Measurements from ENCODE around the gene KRT33B. TPM values are rescaled to one million over a fixed set of nuclear protein-coding genes. Genes with fewer than 3 reads are reported as not detected.

The KRT33B gene
- polyA plus RNA-seq, 1 donor (not counting 4 experiments of a cell fraction or from before 2014, with no cell fraction given), result 0.21 TPM

DNA sequence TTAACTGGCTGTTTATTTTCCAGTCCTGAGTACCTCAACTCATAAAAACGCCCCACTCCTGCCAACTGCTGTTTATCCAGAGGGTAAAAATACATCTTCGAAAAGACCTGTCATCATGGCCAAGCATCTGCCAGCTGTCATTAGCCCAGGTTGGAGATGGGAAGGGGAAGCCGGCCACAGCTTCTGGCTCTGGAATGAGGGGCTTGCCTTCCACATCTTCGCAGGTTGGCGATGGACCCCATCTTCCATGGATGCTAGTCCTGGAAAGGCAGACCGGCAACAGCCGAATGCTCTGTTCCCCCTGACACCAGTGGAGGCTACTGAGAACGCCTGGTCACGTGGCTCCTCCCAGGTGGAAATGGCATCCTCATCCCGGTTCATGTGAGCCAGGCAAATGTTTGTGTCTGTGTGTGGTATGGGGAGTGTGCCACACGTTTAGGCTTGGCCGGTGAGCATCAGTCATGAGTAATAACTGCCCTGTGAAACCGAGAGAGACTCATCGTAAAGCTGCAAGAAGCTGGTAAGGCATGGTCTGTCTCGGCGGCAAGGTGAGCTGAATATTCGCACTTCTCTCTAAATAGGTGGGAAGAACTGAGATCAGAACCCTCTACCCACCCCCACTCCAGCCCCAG lies 53.7 kb downstream of the KRT33B start:
- H3K79me2 ChIP-seq (ENCODE audit: control insufficient read depth, insufficient read depth, low read length), result no peaks in the 10 kb centered on the region
- TF ChIP-seq, protein P1, sequence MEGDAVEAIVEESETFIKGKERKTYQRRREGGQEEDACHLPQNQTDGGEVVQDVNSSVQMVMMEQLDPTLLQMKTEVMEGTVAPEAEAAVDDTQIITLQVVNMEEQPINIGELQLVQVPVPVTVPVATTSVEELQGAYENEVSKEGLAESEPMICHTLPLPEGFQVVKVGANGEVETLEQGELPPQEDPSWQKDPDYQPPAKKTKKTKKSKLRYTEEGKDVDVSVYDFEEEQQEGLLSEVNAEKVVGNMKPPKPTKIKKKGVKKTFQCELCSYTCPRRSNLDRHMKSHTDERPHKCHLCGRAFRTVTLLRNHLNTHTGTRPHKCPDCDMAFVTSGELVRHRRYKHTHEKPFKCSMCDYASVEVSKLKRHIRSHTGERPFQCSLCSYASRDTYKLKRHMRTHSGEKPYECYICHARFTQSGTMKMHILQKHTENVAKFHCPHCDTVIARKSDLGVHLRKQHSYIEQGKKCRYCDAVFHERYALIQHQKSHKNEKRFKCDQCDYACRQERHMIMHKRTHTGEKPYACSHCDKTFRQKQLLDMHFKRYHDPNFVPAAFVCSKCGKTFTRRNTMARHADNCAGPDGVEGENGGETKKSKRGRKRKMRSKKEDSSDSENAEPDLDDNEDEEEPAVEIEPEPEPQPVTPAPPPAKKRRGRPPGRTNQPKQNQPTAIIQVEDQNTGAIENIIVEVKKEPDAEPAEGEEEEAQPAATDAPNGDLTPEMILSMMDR (optimal IDR thresholded peaks at IDR 0.05 in 1 of 3, IDR thresholded peaks at IDR 0.05 in 1 of 3, conservative IDR thresholded peaks at IDR 0.05 in 1 of 3; ENCODE audit: extremely low read depth in 1 of 3, insufficient read depth in 2 of 3, low read length in 3 of 3), result no peak
- FAIRE-seq (no peak), DNase-seq (ENCODE audit: low read depth, low spot score) (no peak)
- no peaks in the 10 kb centered on the region for H3K36me3 ChIP-seq (ENCODE audit: control insufficient read depth in 2 of 2, extremely low read depth in 1 of 2, insufficient read depth in 2 of 2, low read length in 2 of 2)
- H3K9me3 ChIP-seq (ENCODE audit: control insufficient read depth, low read depth, low read length), result no peaks in the 10 kb centered on the region
- no peaks in the 10 kb centered on the region for H3K4me1 ChIP-seq (ENCODE audit: control insufficient read depth, extremely low read depth, insufficient read depth, low read length)
- dilution Hi-C loops (cut with MboI; ENCODE audit: extremely low pct_ligation_motif_present, low sequenced_read_pairs), result no loop called here
- no peaks in the 10 kb centered on the region for H4K20me1 ChIP-seq (ENCODE audit: control insufficient read depth, extremely low read depth, insufficient read depth, low read length)
- no peak overlapping the region for H3K4me3 ChIP-seq (ENCODE audit: control insufficient read depth in 2 of 3, extremely low read depth in 1 of 3, insufficient read depth in 2 of 3, low read depth in 1 of 3, low read length in 3 of 3)
- no peak overlapping the region for H3K27ac ChIP-seq (ENCODE audit: control insufficient read depth, insufficient read depth, low read length)
- H3K27me3 ChIP-seq (ENCODE audit: control insufficient read depth, extremely low read depth, insufficient read depth, low read length), result no peaks in the 10 kb centered on the region
- no peak overlapping the region for H2AFZ ChIP-seq (ENCODE audit: control insufficient read depth, low read length)
- no peak overlapping the region for H3K4me2 ChIP-seq (ENCODE audit: control insufficient read depth, extremely low read depth, insufficient read depth, low read depth, low read length)
- no peaks in the 10 kb centered on the region for H3K9me1 ChIP-seq (ENCODE audit: control insufficient read depth, extremely low read depth, insufficient read depth, low read length)
- H3K9ac ChIP-seq (ENCODE audit: control insufficient read depth, extremely low read depth, insufficient read depth, low read length), result no peak overlapping the region

DNA sequence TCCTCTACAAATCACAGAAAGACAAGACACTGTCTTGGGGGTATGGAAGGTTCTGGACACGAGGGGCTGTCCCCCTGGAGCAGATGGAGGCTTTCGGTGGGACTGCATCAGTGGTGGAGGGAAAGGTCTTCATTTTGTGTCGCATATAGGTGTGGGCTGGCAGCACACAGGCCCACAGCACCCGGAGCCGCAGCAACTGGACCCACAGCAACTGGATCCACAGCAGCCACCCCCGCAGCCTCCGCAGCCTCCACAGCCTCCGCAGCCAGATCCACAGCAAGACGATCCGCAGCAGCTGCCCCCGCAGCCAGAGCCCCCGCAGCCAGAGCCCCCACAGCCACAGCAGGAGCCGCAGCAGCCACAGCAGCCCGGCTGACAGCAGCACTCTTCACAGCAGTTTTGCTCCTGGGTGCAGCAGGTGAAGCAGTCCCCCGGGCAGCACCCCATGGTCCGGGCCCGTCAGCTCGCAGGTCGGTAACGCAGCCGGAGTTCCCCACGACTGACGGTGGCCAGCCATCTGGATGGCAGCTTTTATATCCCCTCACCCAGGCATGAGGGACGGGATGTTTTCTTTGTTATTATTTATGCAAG lies 54.3 kb downstream of the KRT33B start, which contains the start of gene KRTAP17-1:
Gene KRTAP17-1 (minus strand): TSS at position 507 of the 591 bp plus-strand sequence. CDS start 60 bp downstream, at position 447.
- Histone ChIP-seq H3K9me3 (ENCODE audit: control insufficient read depth, low read depth, low read length) (no peaks in the 10 kb centered on the region), H3K9ac (ENCODE audit: control insufficient read depth, extremely low read depth, insufficient read depth, low read length) (no peak within 1 kb of the TSS), H3K4me3 (ENCODE audit: control insufficient read depth in 2 of 3, extremely low read depth in 1 of 3, insufficient read depth in 2 of 3, low read depth in 1 of 3, low read length in 3 of 3) (no peak within 1 kb of the TSS), H3K27ac (ENCODE audit: control insufficient read depth, insufficient read depth, low read length) (no peak within 1 kb of the TSS), H3K4me1 (ENCODE audit: control insufficient read depth, extremely low read depth, insufficient read depth, low read length) (no peaks in the 10 kb centered on the region), H3K79me2 (ENCODE audit: control insufficient read depth, insufficient read depth, low read length) (no peaks in the 10 kb centered on the region), H3K36me3 (ENCODE audit: control insufficient read depth in 2 of 2, extremely low read depth in 1 of 2, insufficient read depth in 2 of 2, low read length in 2 of 2) (no peaks in the 10 kb centered on the region), H2AFZ (ENCODE audit: control insufficient read depth, low read length) (no peak within 1 kb of the TSS), H3K9me1 (ENCODE audit: control insufficient read depth, extremely low read depth, insufficient read depth, low read length) (no peaks in the 10 kb centered on the region), H3K27me3 (ENCODE audit: control insufficient read depth, extremely low read depth, insufficient read depth, low read length) (no peaks in the 10 kb centered on the region), H3K4me2 (ENCODE audit: control insufficient read depth, extremely low read depth, insufficient read depth, low read depth, low read length) (no peak within 1 kb of the TSS), H4K20me1 (ENCODE audit: control insufficient read depth, extremely low read depth, insufficient read depth, low read length) (no peaks in the 10 kb centered on the region)
- DNase-seq (ENCODE audit: low read depth, low spot score), result no peak
- no peak for TF ChIP-seq EZH2 (IDR thresholded peaks at IDR 0.05; ENCODE audit: low read length)
- TF ChIP-seq, protein P1 (optimal IDR thresholded peaks at IDR 0.05 in 1 of 3, IDR thresholded peaks at IDR 0.05 in 1 of 3, conservative IDR thresholded peaks at IDR 0.05 in 1 of 3; ENCODE audit: extremely low read depth in 1 of 3, insufficient read depth in 2 of 3, low read length in 3 of 3), result no peak
- dilution Hi-C loops (cut with MboI; ENCODE audit: extremely low pct_ligation_motif_present, low sequenced_read_pairs), result no loop called here
- no peak for FAIRE-seq

Other genes with a start within 250 kb of the KRT33B start
- gene KRTAP4-12, start 245.6 kb downstream of the KRT33B start, polyA plus RNA-seq, result not detected in 3 replicates
- gene KRTAP4-6, start 229.3 kb downstream of the KRT33B start, polyA plus RNA-seq, result not detected in 3 replicates
- gene KRTAP4-5, start 220.0 kb downstream of the KRT33B start, polyA plus RNA-seq, result not detected in 3 replicates
- not detected in 3 replicates for gene KRTAP4-4, start 209.1 kb downstream of the KRT33B start, polyA plus RNA-seq
- gene KRTAP4-3, start 201.6 kb downstream of the KRT33B start, polyA plus RNA-seq, result not detected in 3 replicates
- not detected in 3 replicates for gene KRTAP4-2, start 191.6 kb downstream of the KRT33B start, polyA plus RNA-seq
- gene KRTAP4-1, start 184.9 kb downstream of the KRT33B start, polyA plus RNA-seq, result not detected in 3 replicates
- gene KRTAP9-1, start 179.9 kb downstream of the KRT33B start, polyA plus RNA-seq, result not detected in 3 replicates
- gene KRTAP9-2, start 143.2 kb downstream of the KRT33B start, polyA plus RNA-seq, result not detected in 3 replicates
- not detected in 3 replicates for gene KRTAP9-3, start 137.4 kb downstream of the KRT33B start, polyA plus RNA-seq
- not detected in 3 replicates for gene KRTAP9-8, start 131.8 kb downstream of the KRT33B start, polyA plus RNA-seq
- not detected in 3 replicates for gene KRTAP9-4, start 120.1 kb downstream of the KRT33B start, polyA plus RNA-seq
- gene KRTAP9-9, start 114.4 kb downstream of the KRT33B start, polyA plus RNA-seq, result not detected in 3 replicates
- gene KRTAP9-6, start 104.4 kb downstream of the KRT33B start, polyA plus RNA-seq, result not detected in 3 replicates
- not detected in 3 replicates for gene KRTAP9-7, start 94.1 kb downstream of the KRT33B start, polyA plus RNA-seq
- gene KRTAP29-1, start 67.0 kb downstream of the KRT33B start, polyA plus RNA-seq, result not detected in 3 replicates
- not detected in 3 replicates for gene KRTAP16-1, start 60.5 kb downstream of the KRT33B start, polyA plus RNA-seq
- not detected in 3 replicates for gene KRTAP17-1, start 54.1 kb downstream of the KRT33B start, polyA plus RNA-seq
- 0.14 TPM in 1 of 3 replicates, not detected in the others for gene KRT33A, start 19.0 kb downstream of the KRT33B start, polyA plus RNA-seq
- gene KRT34, start 12.5 kb upstream of the KRT33B start, polyA plus RNA-seq, result 4.4 to 4.8 TPM (median 4.6 TPM) in 3 replicates
- 20.5 to 45.2 TPM (median 24.9 TPM) in 3 replicates for gene KRT31, start 27.8 kb upstream of the KRT33B start, polyA plus RNA-seq
- 0.03 to 0.08 TPM (median 0.04 TPM) in 3 replicates for gene KRT37, start 54.8 kb upstream of the KRT33B start, polyA plus RNA-seq
- not detected in 3 replicates for gene KRT38, start 71.2 kb upstream of the KRT33B start, polyA plus RNA-seq
- 0.03 TPM in 1 of 3 replicates, not detected in the others for gene KRT32, start 97.6 kb upstream of the KRT33B start, polyA plus RNA-seq
- not detected in 3 replicates for gene KRT35, start 111.3 kb upstream of the KRT33B start, polyA plus RNA-seq
- gene KRT36, start 120.1 kb upstream of the KRT33B start, polyA plus RNA-seq, result not detected in 3 replicates
- gene KRT13, start 135.8 kb upstream of the KRT33B start, polyA plus RNA-seq, result 15.2 to 46.6 TPM (median 24.0 TPM) in 3 replicates
- 505 to 838 TPM (median 729 TPM) in 3 replicates for gene KRT15, start 149.1 kb upstream of the KRT33B start, polyA plus RNA-seq
- gene KRT19, start 158.5 kb upstream of the KRT33B start, polyA plus RNA-seq, result 29.7 to 60.4 TPM (median 35.5 TPM) in 3 replicates
- gene KRT9, start 202.2 kb upstream of the KRT33B start, polyA plus RNA-seq, result 0.85 to 1.6 TPM (median 1.5 TPM) in 3 replicates
- gene KRT14, start 217.1 kb upstream of the KRT33B start, polyA plus RNA-seq, result 26,041 to 32,523 TPM (median 29,603 TPM) in 3 replicates
- 1,163 to 4,746 TPM (median 1,851 TPM) in 3 replicates for gene KRT16, start 243.0 kb upstream of the KRT33B start, polyA plus RNA-seq